SJSA1 (cell line): ENCODE measurements around the gene LZTR1. TPM values are rescaled to one million over a fixed set of nuclear protein-coding genes. Genes with fewer than 3 reads are reported as not detected.

Experiments
- DNase-seq, 2 experiments: peaks; one replicate each; pipeline ENCODE4 v3.0.0-alpha.2; 2015 to 2020; ENCODE audit warnings: low spot score in 2 of 2, low read depth in 1 of 2
- H3K27ac ChIP-seq: fragments of 250-450 bp; sonication (Bioruptor Pico); 2 replicates; pipeline ENCODE4 v1.5.1; 2020; ENCODE audit warnings: mild to moderate bottlenecking, moderate library complexity
- H3K27me3 ChIP-seq: fragments of 250-450 bp; sonication (Bioruptor Pico); replicated peaks from 2 replicates; pipeline ENCODE4 v1.5.1; 2020; ENCODE audit warnings: mild to moderate bottlenecking, moderate library complexity
- H3K36me3 ChIP-seq: fragments of 250-450 bp; sonication (Bioruptor Pico); 2 replicates; pipeline ENCODE4 v1.5.1; 2020; ENCODE audit warnings: mild to moderate bottlenecking
- H3K4me1 ChIP-seq: fragments of 250-450 bp; sonication (Bioruptor Pico); replicated peaks from 2 replicates; pipeline ENCODE4 v1.6.1; 2021; ENCODE audit warnings: mild to moderate bottlenecking
- H3K4me3 ChIP-seq: fragments of 250-450 bp; sonication (Bioruptor Pico); 2 replicates; pipeline ENCODE4 v1.5.1; 2020; ENCODE audit warnings: mild to moderate bottlenecking
- H3K9me3 ChIP-seq: fragments of 250-450 bp; sonication (Bioruptor Pico); replicated peaks from 2 replicates; pipeline ENCODE4 v1.5.1; 2020; ENCODE audit warnings: mild to moderate bottlenecking
- total RNA-seq: library from RNA; depleted of rRNA; stranded (reverse); fragments of >200 nt; shearing (Covaris generic); gene quantifications from 2 replicates; pipeline ENCODE4 v1.2.3, GENCODE V29; 2014

Gene LZTR1
- total RNA-seq, 1 experiment from 2014 or later: 21.9 TPM

GRCh38 chr22:20989323-20990138, 7.4 kb downstream of the LZTR1 start:
- Histone ChIP-seq H3K27me3 (no peaks in the 10 kb centered on the region), H3K4me3 (no peak overlapping the region), H3K27ac (no peak overlapping the region), H3K36me3 (peaks cover 51% of the 10 kb centered on the region), H3K4me1 (no peaks in the 10 kb centered on the region), H3K9me3 (no peaks in the 10 kb centered on the region)
- no peak for DNase-seq

GRCh38 chr22:20990184-20991180, 8.4 kb downstream of the LZTR1 start:
- Histone ChIP-seq H3K4me1 (no peaks in the 10 kb centered on the region), H3K36me3 (peaks cover 56% of the 10 kb centered on the region), H3K27ac (no peak overlapping the region)

GRCh38 chr22:20991252-20992055, 9.4 kb downstream of the LZTR1 start:
- Histone ChIP-seq H3K9me3 (no peaks in the 10 kb centered on the region), H3K4me1 (no peaks in the 10 kb centered on the region), H3K36me3 (peaks cover 53% of the 10 kb centered on the region), H3K27me3 (no peaks in the 10 kb centered on the region), H3K4me3 (no peak overlapping the region), H3K27ac (no peak overlapping the region)
- DNase-seq: no peak

More at GRCh38 chr22:20990184-20991180, 8.4 kb downstream of the LZTR1 start:
- H3K27me3 ChIP-seq: no peaks in the 10 kb centered on the region
- H3K4me3 ChIP-seq: no peak overlapping the region
- DNase-seq: no peak
- no peaks in the 10 kb centered on the region for H3K9me3 ChIP-seq

GRCh38 chr22:20992056-20992442, 10.0 kb downstream of the LZTR1 start:
- DNase-seq: no peak
- H3K4me1 ChIP-seq: no peaks in the 10 kb centered on the region

DNA sequence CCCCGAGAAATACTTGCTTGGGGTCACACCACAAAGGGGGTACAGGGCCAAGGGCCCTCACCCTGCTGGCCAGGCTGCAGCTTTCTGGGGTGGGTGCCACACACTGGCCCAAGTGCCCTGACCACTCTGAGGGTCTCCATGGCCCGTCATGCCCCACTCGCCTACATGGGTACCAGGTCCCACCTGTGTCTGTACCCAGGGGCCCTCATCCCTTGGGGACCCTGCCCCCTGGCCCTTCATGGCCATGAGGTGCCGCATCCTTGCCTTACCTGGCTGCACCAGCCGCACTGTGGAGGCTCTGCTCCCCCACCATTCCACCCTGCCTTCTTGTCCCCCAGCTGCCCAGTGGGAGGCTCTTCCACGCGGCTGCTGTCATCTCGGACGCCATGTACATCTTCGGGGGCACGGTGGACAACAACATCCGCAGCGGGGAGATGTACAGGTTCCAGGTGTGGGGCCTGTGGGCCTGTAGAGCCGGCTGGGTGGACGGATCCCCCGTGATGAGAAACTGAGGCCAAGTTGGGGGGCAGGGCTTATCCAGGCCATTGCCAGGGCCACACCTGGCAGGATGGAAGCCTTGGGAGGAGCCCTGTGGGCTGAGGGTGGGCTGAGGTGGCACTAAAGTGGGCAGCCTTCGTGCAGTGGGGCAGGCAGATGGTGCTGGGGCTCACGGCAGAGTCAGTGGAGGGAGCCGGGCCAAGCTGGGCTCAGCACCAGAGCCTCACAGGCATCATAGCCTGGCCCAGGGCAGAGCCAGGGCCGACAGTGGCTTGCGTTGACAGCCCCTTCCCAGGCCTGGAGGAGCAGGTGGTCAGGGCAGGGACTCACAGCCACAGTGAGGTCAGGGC, 10.6 kb downstream of the LZTR1 start:
- no peak for DNase-seq
- peaks cover 61% of the 10 kb centered on the region for H3K36me3 ChIP-seq
- H3K27ac ChIP-seq: no peak overlapping the region
- no peaks in the 10 kb centered on the region for H3K9me3 ChIP-seq
- H3K27me3 ChIP-seq: no peaks in the 10 kb centered on the region
- H3K4me3 ChIP-seq: no peak overlapping the region
- no peaks in the 10 kb centered on the region for H3K4me1 ChIP-seq

More at GRCh38 chr22:20992056-20992442, 10.0 kb downstream of the LZTR1 start:
- no peaks in the 10 kb centered on the region for H3K9me3 ChIP-seq
- no peak overlapping the region for H3K4me3 ChIP-seq
- no peak overlapping the region for H3K27ac ChIP-seq
- H3K36me3 ChIP-seq: peaks cover 57% of the 10 kb centered on the region
- H3K27me3 ChIP-seq: no peaks in the 10 kb centered on the region

DNA sequence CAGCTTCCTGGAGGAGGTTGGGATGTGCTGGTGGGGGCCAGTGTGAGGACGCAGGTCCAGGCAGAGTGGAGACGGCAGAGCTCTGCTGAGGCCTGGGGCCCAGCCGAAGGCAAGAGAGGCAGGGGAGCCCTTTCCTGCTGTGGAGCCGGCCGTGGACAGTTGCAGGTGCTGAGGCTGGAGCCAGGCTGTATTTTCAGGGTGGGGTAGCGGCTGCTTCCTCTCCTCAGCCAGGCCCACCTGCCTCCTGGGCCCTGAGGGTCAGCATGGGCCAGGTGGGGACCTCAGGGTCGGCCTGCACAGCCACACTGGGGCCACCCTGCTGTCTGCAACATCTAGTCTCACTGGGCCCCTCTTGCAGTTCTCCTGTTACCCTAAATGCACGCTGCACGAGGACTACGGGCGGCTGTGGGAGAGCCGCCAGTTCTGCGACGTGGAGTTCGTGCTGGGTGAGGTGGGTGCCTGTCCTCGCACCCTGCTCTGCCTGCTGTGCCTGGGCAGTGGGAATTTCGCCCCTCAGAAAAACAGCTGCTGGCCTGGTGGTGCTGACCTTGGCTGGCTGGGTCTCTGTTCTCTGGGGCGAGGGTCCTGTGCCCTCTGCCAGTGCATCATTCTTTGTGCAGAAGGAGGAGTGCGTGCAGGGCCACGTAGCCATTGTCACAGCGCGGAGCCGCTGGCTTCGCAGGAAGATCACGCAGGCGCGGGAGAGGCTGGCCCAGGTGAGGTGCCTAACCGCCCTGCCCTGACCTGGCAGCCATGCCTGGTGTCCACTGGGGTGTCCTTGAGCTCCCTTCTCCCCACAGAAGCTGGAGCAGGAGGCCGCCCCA, 11.4 kb downstream of the LZTR1 start:
- Histone ChIP-seq H3K27ac (no peak overlapping the region), H3K4me1 (no peaks in the 10 kb centered on the region), H3K27me3 (no peaks in the 10 kb centered on the region), H3K36me3 (peaks cover 61% of the 10 kb centered on the region), H3K9me3 (no peaks in the 10 kb centered on the region), H3K4me3 (no peak overlapping the region)
- no peak for DNase-seq

GRCh38 chr22:20994128-20994901, 12.2 kb downstream of the LZTR1 start:
- Histone ChIP-seq H3K27me3 (no peaks in the 10 kb centered on the region), H3K36me3 (peaks cover 67% of the 10 kb centered on the region), H3K4me3 (no peak overlapping the region), H3K9me3 (no peaks in the 10 kb centered on the region), H3K4me1 (no peaks in the 10 kb centered on the region), H3K27ac (no peak overlapping the region)
- no peak for DNase-seq

DNA sequence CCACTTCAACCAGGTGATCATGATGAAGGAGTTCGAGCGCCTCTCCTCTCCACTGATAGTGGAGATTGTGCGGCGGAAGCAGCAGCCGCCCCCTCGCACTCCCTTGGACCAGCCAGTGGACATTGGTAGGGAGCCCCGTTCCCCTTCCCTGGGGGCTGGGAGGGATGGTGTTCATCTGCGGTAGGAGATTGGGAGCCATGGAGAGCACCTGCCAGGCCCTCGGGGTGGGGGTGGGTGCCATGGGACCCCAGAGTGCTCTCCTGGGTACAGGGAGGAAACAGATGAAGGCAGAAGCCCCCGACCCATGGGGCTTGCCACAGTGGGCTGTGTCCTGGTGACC, 12.8 kb downstream of the LZTR1 start:
- Histone ChIP-seq H3K36me3 (peaks cover 72% of the 10 kb centered on the region), H3K9me3 (no peaks in the 10 kb centered on the region), H3K4me3 (no peak overlapping the region), H3K4me1 (peaks cover 1% of the 10 kb centered on the region), H3K27me3 (no peaks in the 10 kb centered on the region), H3K27ac (no peak overlapping the region)
- no peak for DNase-seq

GRCh38 chr22:20995329-20996030, 13.4 kb downstream of the LZTR1 start:
- Histone ChIP-seq H3K36me3 (peaks cover 76% of the 10 kb centered on the region), H3K4me3 (no peak overlapping the region)

DNA sequence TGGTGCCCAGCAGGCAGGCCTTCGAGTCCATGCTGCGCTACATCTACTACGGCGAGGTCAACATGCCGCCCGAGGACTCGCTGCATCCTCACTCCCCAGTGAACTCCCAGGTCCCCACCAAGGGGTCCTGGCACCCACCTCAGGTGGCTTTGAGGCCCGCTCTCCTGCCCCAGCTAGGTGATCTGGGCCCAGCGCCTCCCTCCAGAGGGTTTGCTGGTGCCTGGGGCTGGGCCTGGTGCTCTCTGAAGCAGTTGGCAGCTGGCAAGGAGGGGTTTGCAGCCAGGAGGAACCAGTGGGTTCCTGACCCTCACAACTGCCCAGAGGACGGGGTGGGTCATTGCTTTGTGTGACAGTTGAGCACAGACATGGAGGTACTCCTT, 13.9 kb downstream of the LZTR1 start:
- H3K4me3 ChIP-seq: no peak overlapping the region
- H3K4me1 ChIP-seq: peaks cover 13% of the 10 kb centered on the region
- peaks cover 76% of the 10 kb centered on the region for H3K36me3 ChIP-seq
- DNase-seq: no peak
- no peaks in the 10 kb centered on the region for H3K27me3 ChIP-seq
- no peaks in the 10 kb centered on the region for H3K9me3 ChIP-seq
- no peak overlapping the region for H3K27ac ChIP-seq

More at GRCh38 chr22:20995329-20996030, 13.4 kb downstream of the LZTR1 start:
- DNase-seq: no peak
- Histone ChIP-seq H3K4me1 (peaks cover 7% of the 10 kb centered on the region), H3K27ac (no peak overlapping the region), H3K9me3 (no peaks in the 10 kb centered on the region), H3K27me3 (no peaks in the 10 kb centered on the region)
